ENCODE measurements around the gene CELF2.

CELF2 gene

DNA sequence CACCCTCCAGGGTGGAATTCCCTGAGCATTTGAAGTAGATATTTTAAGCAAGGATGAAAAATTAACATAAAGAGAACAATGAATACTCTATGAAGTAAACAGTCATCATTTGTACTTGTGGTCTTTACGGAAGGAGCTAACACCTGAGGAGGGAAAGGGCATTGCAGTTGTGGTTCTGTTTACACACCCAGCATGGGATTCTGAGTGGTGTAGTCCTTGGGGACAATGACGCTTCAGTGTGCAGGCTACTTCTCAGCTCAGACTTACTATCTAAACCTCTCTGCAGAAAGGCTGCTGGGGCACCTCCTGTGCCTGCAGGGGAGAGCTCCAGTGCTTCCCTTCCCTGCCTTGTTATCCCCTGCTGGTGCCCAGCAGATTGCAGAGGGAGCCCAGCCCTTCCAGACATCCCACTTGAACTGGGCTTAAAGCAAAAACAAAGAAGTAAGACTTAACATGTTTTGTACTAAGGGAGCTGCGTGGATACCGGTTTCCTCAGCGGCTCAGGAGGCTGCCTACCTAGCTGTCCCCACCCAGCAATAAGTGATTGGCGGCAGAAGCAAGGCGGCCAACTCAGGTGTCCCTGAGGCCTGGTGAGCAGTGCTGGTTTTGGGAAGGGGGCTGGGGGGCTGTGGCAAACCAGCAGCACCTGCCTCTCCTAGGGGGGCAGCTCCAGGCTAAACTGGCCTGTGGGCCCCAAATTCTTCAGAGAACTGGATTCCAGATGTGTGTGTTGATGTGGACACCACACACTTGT lies 89.1 kb downstream of the CELF2 start:
- H3K9me3 Mint-ChIP-seq = peaks cover 29% of the 10 kb centered on the region
- H3K4me3 Mint-ChIP-seq = no peak overlapping the region
- no peak overlapping the region for H3K27ac Mint-ChIP-seq
- TF ChIP-seq CTCF (IDR thresholded peaks at IDR 0.05) = no peak
- H3K27me3 Mint-ChIP-seq (ENCODE audit: low read depth, poor library complexity) = peaks cover 11% of the 10 kb centered on the region
- H3K36me3 Mint-ChIP-seq (ENCODE audit: low read depth) = peaks cover 3% of the 10 kb centered on the region
- H3K4me1 Mint-ChIP-seq = peaks cover 8% of the 10 kb centered on the region
- DNase-seq = no peak

DNA sequence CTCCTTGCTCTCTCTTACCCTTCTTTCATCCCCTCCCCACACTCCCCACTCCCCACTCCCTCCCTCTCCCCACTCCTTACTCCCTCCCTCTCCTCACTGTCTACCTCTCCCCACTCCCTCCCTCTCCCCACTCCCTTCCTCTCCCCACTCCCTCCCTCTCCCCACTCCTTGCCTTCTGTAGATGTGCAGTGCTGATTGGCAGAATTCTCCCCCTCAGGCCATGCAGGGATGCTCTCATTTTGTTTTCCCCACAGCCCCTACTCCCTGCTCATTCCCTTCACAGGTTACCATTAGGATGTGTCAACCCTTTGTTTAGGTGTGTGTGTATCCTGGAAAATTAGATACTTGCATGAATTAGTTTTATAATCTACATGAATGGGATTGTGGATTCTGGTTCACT lies 90.3 kb downstream of the CELF2 start:
- Mint-ChIP-seq H3K9me3 (peaks cover 29% of the 10 kb centered on the region), H3K36me3 (ENCODE audit: low read depth) (peaks cover 3% of the 10 kb centered on the region), H3K27me3 (ENCODE audit: low read depth, poor library complexity) (peaks cover 9% of the 10 kb centered on the region), H3K27ac (no peak overlapping the region), H3K4me3 (no peak overlapping the region), H3K4me1 (peaks cover 8% of the 10 kb centered on the region)
- no peak for DNase-seq
- no peak for TF ChIP-seq CTCF (IDR thresholded peaks at IDR 0.05)

DNA sequence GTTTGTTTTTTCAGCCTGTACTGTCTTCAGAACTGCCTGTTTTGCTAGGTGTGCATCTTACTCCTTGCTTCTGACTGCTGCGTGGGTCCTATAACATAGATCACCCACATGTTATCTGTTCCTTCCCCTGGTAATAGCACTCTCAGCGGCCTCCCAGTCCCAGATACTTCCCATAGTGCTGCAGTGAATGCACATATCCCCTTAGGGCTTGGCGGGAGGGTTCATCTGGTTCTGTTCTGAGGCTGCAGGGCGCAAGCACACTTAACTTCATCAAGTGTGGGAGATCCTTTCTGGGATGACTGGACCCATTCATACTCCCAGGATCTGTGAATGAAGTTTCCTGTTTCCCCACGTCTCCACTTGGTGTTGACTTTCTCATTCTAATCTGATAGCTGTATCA lies 90.7 kb downstream of the CELF2 start:
- Mint-ChIP-seq H3K27ac (no peak overlapping the region), H3K9me3 (peaks cover 29% of the 10 kb centered on the region), H3K36me3 (ENCODE audit: low read depth) (peaks cover 3% of the 10 kb centered on the region), H3K27me3 (ENCODE audit: low read depth, poor library complexity) (peaks cover 9% of the 10 kb centered on the region), H3K4me1 (peaks cover 8% of the 10 kb centered on the region), H3K4me3 (no peak overlapping the region)
- no peak for DNase-seq
- no peak for TF ChIP-seq CTCF (IDR thresholded peaks at IDR 0.05)

- peaks cover 3% of the 10 kb centered on the region for H3K36me3 Mint-ChIP-seq (ENCODE audit: low read depth)
- peaks cover 8% of the 10 kb centered on the region for H3K4me1 Mint-ChIP-seq
- no peak overlapping the region for H3K27ac Mint-ChIP-seq
- H3K4me3 Mint-ChIP-seq = no peak overlapping the region
- no peak for TF ChIP-seq CTCF (IDR thresholded peaks at IDR 0.05)
- no peak for DNase-seq
- peaks cover 29% of the 10 kb centered on the region for H3K9me3 Mint-ChIP-seq
- H3K27me3 Mint-ChIP-seq (ENCODE audit: low read depth, poor library complexity) = peaks cover 9% of the 10 kb centered on the region
Observed at GRCh38 chr10:11109590-11109989, 91.9 kb downstream of the CELF2 start.

DNA sequence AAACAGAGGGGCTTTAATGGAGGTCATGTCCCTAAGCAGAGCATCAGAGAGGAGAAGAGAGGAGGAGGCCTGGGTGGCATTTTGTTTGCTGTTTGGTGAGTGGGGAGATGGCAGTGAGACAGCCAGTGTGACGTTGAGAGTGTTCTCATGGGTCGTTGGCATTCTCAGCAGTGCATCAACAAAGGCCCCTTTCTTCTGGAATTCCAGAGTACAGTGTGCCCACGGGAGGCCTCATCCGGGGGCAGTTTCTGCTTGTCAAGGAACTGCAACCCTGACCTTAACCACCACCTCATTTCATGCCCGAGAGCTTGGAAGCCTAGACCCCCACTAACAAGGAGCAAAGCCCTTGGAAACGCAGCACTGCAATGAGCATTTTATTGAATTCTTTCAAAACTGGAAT lies 92.9 kb downstream of the CELF2 start:
- no peak for TF ChIP-seq CTCF (IDR thresholded peaks at IDR 0.05)
- Mint-ChIP-seq H3K4me3 (no peak overlapping the region), H3K27me3 (ENCODE audit: low read depth, poor library complexity) (peaks cover 9% of the 10 kb centered on the region), H3K27ac (no peak overlapping the region), H3K4me1 (peaks cover 8% of the 10 kb centered on the region), H3K36me3 (ENCODE audit: low read depth) (peaks cover 3% of the 10 kb centered on the region), H3K9me3 (peaks cover 25% of the 10 kb centered on the region)
- DNase-seq = no peak

DNA sequence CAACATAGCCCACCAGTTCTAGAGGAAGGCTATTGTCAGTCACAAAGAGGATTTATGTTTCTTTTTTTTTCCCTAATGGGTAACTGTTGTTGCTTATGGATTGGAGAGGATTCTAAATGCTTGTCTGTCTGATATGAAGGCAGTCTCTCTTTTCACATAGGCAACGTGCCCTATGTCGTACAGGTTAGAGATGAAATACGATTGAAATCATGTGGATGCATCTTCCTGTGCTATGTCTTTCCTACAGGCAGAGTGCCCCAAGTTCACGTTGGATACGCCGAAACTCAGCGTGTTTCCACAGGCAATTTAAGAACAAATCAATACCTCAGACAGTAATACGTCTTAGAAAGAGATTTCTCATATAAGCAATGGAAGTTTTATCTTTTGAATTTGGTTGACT lies 93.8 kb downstream of the CELF2 start:
- H3K4me1 Mint-ChIP-seq = peaks cover 8% of the 10 kb centered on the region
- H3K4me3 Mint-ChIP-seq = no peak overlapping the region
- H3K9me3 Mint-ChIP-seq = peaks cover 21% of the 10 kb centered on the region
- no peak for TF ChIP-seq CTCF (IDR thresholded peaks at IDR 0.05)
- H3K27ac Mint-ChIP-seq = no peak overlapping the region
- peaks cover 5% of the 10 kb centered on the region for H3K27me3 Mint-ChIP-seq (ENCODE audit: low read depth, poor library complexity)
- DNase-seq = no peak
- peaks cover 3% of the 10 kb centered on the region for H3K36me3 Mint-ChIP-seq (ENCODE audit: low read depth)
